ENCODE data around the gene PCDHGA1. TPM values are rescaled to one million over a fixed set of nuclear protein-coding genes. Genes with fewer than 3 reads are reported as not detected.

Gene PCDHGA1
- total RNA-seq, 2 experiments from 2014 or later, result 0.07 TPM; not detected in 1

DNA sequence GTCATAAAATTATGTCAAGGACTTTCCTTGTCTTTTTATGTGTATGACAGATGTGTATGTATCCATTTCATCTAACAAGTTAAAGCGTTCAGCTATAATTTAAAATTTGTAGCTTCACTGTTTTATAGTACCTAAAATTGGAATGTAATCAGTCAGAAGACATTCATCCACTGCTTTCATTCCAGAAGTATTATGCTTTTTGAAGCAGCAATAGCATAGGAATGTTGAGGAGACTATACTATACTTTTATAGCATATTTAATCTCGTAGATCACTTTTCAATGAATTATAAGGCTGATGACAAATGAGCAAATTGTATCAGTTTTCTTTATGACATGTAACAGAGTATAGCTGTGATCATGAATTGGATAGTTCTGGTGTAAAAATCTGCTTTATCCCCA is 106.9 kb downstream of the PCDHGA1 start:
- CTCF ChIA-PET, result interaction anchor here (1.5 kb wide), 1 partner anchor 9 kb away, joined by 3 read pairs; no protein-coding TSS in a partner anchor
- DNase-seq (no peak), ATAC-seq (no peak)
- Mint-ChIP-seq H3K27ac (no peak overlapping the region), H3K4me1 (ENCODE audit: low read depth) (no peaks in the 10 kb centered on the region), H3K27me3 (peaks cover 20% of the 10 kb centered on the region), H3K9me3 (peaks cover 6% of the 10 kb centered on the region), H3K4me3 (no peak overlapping the region), H3K36me3 (ENCODE audit: low read depth) (peaks cover 2% of the 10 kb centered on the region)
- POLR2A ChIA-PET, result no interaction called here
- TF ChIP-seq, protein P1, sequence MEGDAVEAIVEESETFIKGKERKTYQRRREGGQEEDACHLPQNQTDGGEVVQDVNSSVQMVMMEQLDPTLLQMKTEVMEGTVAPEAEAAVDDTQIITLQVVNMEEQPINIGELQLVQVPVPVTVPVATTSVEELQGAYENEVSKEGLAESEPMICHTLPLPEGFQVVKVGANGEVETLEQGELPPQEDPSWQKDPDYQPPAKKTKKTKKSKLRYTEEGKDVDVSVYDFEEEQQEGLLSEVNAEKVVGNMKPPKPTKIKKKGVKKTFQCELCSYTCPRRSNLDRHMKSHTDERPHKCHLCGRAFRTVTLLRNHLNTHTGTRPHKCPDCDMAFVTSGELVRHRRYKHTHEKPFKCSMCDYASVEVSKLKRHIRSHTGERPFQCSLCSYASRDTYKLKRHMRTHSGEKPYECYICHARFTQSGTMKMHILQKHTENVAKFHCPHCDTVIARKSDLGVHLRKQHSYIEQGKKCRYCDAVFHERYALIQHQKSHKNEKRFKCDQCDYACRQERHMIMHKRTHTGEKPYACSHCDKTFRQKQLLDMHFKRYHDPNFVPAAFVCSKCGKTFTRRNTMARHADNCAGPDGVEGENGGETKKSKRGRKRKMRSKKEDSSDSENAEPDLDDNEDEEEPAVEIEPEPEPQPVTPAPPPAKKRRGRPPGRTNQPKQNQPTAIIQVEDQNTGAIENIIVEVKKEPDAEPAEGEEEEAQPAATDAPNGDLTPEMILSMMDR (IDR thresholded peaks at IDR 0.05), result no peak
- intact Hi-C loops (cut with micrococcal nuclease), result no loop called here

DNA sequence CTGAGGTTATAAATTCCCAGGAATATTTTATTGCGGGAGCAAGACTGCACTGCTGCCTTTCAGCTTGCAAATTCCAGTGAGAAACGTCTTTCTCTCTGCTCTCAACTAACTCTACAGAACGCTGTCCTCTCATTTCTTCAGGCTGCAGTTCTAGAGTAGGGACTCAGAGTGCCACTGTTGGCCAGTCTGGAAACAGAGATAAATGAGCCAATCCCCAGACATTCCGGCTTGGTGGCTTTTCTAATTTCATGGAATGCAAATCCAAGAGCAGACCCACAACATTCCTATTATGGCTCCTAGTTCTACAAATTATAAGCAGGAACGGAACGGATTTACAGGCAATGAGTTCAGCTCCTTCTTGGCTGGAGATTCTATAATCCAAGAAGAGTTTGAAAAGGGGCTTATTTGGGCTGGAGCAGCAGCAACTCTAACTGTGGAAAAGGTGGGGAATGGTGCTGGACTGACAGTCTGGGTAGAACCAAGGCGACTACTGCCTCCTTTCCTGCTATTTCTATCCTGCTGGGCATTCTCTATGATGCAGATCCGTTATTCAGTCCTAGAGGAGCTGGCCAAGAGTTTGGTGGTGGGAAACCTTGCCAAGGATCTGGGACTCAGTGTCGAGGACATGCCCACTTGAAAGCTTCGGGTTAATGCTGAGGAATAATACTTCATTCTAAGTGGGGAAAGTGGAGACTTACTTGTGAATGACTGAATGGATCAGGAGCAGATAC is 109.3 kb downstream of the PCDHGA1 start:
- TF ChIP-seq, protein P1 (IDR thresholded peaks at IDR 0.05), result no peak
- Mint-ChIP-seq H3K9me3 (peaks cover 2% of the 10 kb centered on the region), H3K4me3 (no peak overlapping the region), H3K27me3 (peaks cover 12% of the 10 kb centered on the region), H3K4me1 (ENCODE audit: low read depth) (no peaks in the 10 kb centered on the region), H3K36me3 (ENCODE audit: low read depth) (no peaks in the 10 kb centered on the region), H3K27ac (no peak overlapping the region)
- intact Hi-C loops (cut with micrococcal nuclease), result no loop called here
- ATAC-seq, result no peak
- DNase-seq, result no peak
- ChIA-PET POLR2A (no interaction called here), CTCF (interaction anchor here (1.2 to 1.9 kb wide), 3 partner anchors 9 to 124 kb away, joined by 3 to 7 read pairs (median 4); partner anchors contain the start of genes PCDHGA11 and PCDHGA12)

DNA sequence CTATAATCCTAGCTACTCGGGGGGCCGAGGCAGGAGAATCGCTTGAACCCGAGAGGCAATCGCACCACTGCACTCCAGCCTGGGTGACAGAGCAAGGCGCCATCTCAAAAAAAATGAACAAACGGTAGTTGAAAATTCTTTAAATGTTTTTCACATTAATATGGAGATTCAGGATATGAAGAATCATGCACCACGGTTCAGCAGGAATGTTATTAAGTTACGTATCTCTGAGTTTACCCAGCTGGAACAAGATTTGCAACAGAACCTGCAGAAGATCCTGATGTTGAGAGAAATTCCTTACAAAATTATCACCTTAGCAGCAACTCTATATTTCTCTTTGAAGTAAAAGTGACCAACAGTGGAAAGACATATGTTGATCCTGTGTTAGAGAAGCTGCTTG is 110.0 kb downstream of the PCDHGA1 start:
- POLR2A ChIA-PET, result no interaction called here

DNA sequence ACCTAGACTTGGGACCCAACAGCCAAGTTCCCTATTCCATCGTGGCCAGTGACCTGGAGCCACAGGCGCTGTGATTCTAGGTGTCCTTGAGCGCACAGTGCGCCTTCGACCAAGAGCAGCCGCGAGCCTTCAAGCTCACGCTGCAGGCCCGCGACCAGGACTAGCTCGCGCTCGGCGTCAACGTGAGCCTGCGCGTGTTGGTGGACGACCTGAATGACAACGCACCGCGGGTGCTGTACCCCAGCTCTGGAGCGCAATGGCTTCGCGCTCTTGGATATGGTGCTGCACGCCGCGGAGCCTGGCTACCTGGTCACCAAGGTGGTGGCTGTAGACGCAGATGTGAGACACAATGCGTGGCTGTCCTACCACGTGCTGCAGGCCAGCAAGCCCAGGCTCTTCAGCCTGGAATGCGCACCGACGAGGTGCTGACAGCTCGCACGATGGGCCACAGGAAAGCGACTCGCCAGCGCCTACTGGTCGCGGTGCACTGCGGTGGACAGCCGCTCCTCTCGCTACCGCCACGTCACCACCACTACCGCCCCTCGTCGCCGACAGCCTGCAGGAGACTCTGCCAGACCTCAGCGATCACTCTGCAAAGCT is 111.4 kb downstream of the PCDHGA1 start:
- POLR2A ChIA-PET, result no interaction called here
- Mint-ChIP-seq H3K36me3 (ENCODE audit: low read depth) (no peaks in the 10 kb centered on the region), H3K4me1 (ENCODE audit: low read depth) (no peaks in the 10 kb centered on the region), H3K9me3 (peaks cover 2% of the 10 kb centered on the region), H3K4me3 (no peak overlapping the region), H3K27me3 (peaks cover 16% of the 10 kb centered on the region), H3K27ac (no peak overlapping the region)
- DNase-seq, result no peak
- intact Hi-C loops (cut with micrococcal nuclease), result no loop called here
- TF ChIP-seq, protein P1 (IDR thresholded peaks at IDR 0.05), result no peak
- no peak for ATAC-seq
- CTCF ChIA-PET, result interaction anchor here (0.6 to 1.3 kb wide), 2 partner anchors 12 kb away, joined by 3 to 4 read pairs; partner anchors contain the start of gene PCDHGA12

More for the DNA sequence above, 110.0 kb downstream of the PCDHGA1 start:
- no peak overlapping the region for H3K4me3 Mint-ChIP-seq
- no peaks in the 10 kb centered on the region for H3K4me1 Mint-ChIP-seq (ENCODE audit: low read depth)
- peaks cover 2% of the 10 kb centered on the region for H3K9me3 Mint-ChIP-seq
- ATAC-seq, result no peak
- DNase-seq, result no peak
- intact Hi-C loops (cut with micrococcal nuclease), result no loop called here
- H3K36me3 Mint-ChIP-seq (ENCODE audit: low read depth), result no peaks in the 10 kb centered on the region
- no peak overlapping the region for H3K27ac Mint-ChIP-seq
- TF ChIP-seq, protein P1 (IDR thresholded peaks at IDR 0.05), result no peak
- H3K27me3 Mint-ChIP-seq, result peaks cover 12% of the 10 kb centered on the region
- CTCF ChIA-PET, result interaction anchor here (1.2 to 1.9 kb wide), 3 partner anchors 10 to 124 kb away, joined by 3 to 7 read pairs (median 4); partner anchors contain the start of genes PCDHGA11 and PCDHGA12

DNA sequence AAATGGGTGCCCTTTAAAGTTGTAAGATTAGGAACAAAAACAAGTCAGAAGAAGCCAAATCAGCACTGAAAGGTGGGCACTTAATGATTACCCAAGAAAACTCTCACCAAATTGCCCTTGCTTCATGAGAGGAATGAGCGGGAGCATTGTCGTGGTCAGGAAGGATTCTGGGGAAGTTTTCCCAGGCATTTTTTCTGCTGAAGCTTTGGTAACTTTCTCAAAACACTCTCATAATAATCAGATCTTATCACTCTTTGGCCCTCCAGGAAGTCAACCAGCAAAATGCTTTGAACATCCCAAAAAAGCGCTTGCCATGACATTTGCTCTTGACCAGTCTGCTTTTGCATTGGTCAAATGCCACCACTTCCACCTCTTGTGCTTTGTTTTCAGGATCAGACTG is 135.0 kb downstream of the PCDHGA1 start:
- peaks cover 3% of the 10 kb centered on the region for H3K9me3 Mint-ChIP-seq
- H3K4me1 Mint-ChIP-seq (ENCODE audit: low read depth), result no peaks in the 10 kb centered on the region
- ATAC-seq (no peak), DNase-seq (no peak)
- H3K4me3 Mint-ChIP-seq, result no peak overlapping the region
- TF ChIP-seq, protein P1 (IDR thresholded peaks at IDR 0.05), result no peak
- H3K36me3 Mint-ChIP-seq (ENCODE audit: low read depth), result no peaks in the 10 kb centered on the region
- H3K27me3 Mint-ChIP-seq, result peaks cover 17% of the 10 kb centered on the region
- H3K27ac Mint-ChIP-seq, result no peak overlapping the region
- intact Hi-C loops (cut with micrococcal nuclease), result no loop called here
- POLR2A ChIA-PET, result no interaction called here
- CTCF ChIA-PET, result interaction anchor here (0.9 to 1.4 kb wide), 2 partner anchors 35 to 46 kb away, joined by 3 to 4 read pairs; partner anchors contain the start of gene PCDHGA12

Measured in activated CD8-positive, alpha-beta T cell treated with anti-CD3 and anti-CD28 coated beads for 36 hours (primary cell).